Erythroblast (primary cell): ENCODE data around the gene IGFL4.

ENCODE experiments used
- GATA1 ChIP-seq: IDR thresholded peaks from 2 replicates; pipeline ENCODE4 v1.6.1; 2011; ENCODE audit warnings: low read depth, mild to moderate bottlenecking, control low read depth, low read length, moderate library complexity
- POLR2A ChIP-seq: IDR thresholded peaks from 2 replicates; pipeline ENCODE4 v1.6.1; 2011; ENCODE audit warnings: mild to moderate bottlenecking, low read length

GRCh38 chr19:46090444-46090843 lies 49.6 kb upstream of the IGFL4 start:
- TF ChIP-seq POLR2A (no peak), GATA1 (no peak)
